Jurkat, Clone E6-1 (cell line): ENCODE measurements around the gene CFAP99.

ENCODE experiments used
- DNase-seq: peaks from one replicate; pipeline ENCODE4 v3.0.0-alpha.2; 2011; ENCODE audit warnings: low read depth, low spot score
- H3K4me3 ChIP-seq: 2 replicates; pipeline ENCODE4 v1.5.1; 2011; ENCODE audit warnings: mild to moderate bottlenecking, low read length, control low read depth, moderate library complexity

Gene CFAP99

DNA sequence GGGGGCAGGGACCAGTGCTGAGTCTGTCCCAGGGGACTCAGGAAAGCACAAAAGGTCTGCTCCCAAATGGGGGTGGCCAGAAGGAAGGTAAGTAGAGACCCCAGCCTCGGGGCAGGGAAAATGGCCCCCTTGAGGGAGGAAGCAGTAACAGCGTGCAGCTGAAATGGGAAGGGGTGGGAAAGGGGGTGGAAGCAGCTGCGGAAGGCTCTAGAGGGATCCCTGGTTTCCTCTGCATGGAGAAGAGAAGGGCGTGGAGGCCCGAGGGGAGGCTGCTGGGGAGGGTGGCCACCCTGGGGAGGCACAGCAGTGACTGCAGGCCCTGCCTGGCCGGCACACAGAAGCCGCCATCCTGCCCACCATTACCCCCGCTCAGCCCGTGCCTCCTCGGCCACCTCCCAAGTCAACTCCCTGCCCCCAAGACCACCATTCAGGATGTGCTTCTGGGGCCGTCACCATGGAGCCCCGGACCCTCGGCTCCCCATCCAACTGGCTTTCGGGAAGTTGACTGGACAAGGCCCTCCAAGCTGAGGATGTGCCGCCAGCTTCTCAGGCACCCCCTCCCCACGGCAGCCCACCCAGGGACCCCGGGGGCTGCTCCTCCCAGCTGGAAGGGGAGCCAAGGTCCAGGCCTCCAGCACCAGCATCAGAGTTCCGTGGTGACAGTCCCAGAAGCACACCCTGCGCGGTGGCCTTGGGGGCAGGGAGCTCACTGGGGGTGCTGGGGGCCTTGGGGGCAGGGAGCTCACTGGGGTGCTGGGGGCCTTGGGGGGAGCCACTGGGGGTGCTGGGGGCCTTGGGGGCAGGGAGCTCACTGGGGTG, 23.6 kb downstream of the CFAP99 start:
- no peak for DNase-seq
- peak overlapping the region; percentile 21 for H3K4me3 ChIP-seq

DNA sequence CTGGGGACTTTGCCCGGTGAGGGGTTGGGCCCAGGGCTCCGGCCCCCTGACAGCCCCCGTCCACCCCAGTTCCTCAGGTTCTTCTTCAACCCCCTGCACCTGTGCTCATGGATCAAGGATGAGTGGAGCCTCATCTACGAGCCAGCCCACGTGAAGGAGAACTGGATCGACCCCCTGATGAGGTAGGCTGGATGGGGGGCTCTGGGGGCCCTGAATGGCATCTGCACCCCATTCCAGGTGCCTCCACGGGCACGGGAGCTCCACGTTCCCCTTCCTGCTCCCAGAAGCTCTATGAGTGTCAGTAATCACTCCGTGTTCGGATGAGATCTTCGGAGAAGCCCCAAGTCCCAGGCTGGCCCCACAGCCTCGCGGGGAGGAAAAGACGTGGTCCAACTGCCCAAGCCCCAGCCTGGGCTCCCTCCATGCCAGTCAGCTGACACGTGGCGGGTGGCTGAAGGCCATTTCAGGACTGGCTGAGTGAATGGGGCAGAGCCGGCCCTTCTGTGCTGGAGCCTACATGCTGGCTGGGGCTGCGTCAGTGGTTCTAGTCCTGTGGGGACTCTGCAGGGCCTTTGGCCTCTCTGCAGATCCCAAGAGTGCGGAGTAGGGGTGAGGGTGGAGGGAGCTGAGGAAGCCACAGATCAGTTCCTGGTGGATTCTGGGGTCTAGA, 24.4 kb downstream of the CFAP99 start:
- DNase-seq, result no peak

GRCh38 chr4:2443956-2444740, 25.4 kb downstream of the CFAP99 start:
- no peak for DNase-seq
- H3K4me3 ChIP-seq, result no peak overlapping the region

More for the DNA sequence above, 24.4 kb downstream of the CFAP99 start:
- H3K4me3 ChIP-seq, result no peak overlapping the region

DNA sequence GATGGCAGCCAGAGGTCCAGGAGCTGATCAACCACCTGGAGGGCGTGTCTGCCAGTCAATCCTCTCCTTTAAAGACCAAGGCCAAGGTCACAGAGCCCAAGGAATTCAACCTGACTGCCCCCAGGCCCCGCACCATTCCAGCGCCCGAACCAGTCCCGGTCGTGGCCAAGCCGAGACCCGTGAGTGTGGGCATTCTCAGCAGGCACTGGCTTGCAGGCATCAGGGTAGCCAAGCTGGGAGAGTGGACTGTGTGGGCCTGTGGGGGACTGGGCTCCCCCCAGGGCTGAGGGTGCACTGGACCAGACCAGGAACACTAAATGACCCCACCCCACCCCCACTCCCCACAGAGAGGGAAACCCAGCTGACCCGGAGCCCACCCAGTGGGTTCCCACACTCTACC, 26.4 kb downstream of the CFAP99 start:
- no peak for DNase-seq
- no peak overlapping the region for H3K4me3 ChIP-seq

DNA sequence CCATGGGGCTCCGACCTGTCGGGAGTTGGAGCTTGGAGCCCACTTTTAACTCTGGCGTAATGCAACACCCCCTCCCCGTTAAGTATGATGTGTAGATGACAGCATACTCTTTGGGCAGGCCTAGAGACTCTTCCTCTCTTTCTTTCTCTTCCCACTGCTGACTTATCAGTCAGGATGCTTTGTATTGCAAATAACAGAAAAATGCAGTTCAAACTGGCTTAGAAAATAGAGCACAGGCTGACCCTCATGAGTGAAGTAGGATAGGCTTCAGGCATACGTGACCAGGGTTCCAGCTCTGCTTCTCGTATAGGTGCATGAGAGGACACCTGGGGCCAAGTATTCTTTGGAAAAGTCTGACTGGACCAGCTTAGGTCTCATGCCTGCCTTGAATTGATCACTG, 26.8 kb downstream of the CFAP99 start:
- DNase-seq, result no peak
- no peak overlapping the region for H3K4me3 ChIP-seq

GRCh38 chr4:2446656-2447564, 28.2 kb downstream of the CFAP99 start:
- DNase-seq, result no peak
- no peak overlapping the region for H3K4me3 ChIP-seq

GRCh38 chr4:2448589-2448988, 29.8 kb downstream of the CFAP99 start:
- no peak for DNase-seq

DNA sequence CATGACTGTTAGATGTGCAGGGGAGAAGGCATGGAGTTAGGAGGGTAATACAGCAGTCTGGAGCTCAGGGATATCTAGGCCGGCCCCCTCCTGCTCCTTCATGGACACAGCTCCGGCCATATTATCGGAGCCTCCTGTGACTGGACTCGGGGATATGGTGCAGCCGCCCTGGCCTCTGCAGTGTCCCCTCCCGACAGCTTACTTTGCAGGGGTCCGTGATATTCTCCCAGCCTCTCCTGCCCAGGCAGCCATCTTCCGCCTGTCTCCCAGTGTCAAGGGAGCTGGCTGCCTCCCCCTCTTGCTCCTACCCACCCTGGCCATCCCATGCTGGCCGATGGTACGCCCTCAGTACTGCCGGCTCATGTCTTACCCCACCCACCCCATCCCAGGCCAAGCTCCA, 30.3 kb downstream of the CFAP99 start:
- no peak overlapping the region for H3K4me3 ChIP-seq
- DNase-seq, result no peak

More at GRCh38 chr4:2448589-2448988, 29.8 kb downstream of the CFAP99 start:
- no peak overlapping the region for H3K4me3 ChIP-seq

- no peak overlapping the region for H3K4me3 ChIP-seq
- no peak for DNase-seq
These were observed 31.0 kb downstream of the CFAP99 start for GRCh38 chr4:2449511-2450392.

GRCh38 chr4:2450394-2451035, 31.8 kb downstream of the CFAP99 start:
- DNase-seq, result no peak
- H3K4me3 ChIP-seq, result no peak overlapping the region

- DNase-seq, result no peak
- no peak overlapping the region for H3K4me3 ChIP-seq
These were observed 32.3 kb downstream of the CFAP99 start for GRCh38 chr4:2451036-2451520.

- no peak for DNase-seq
These were observed 33.3 kb downstream of the CFAP99 start for GRCh38 chr4:2451821-2452785.

GRCh38 chr4:2457481-2458295, 38.9 kb downstream of the CFAP99 start:
- H3K4me3 ChIP-seq, result no peak overlapping the region
- DNase-seq, result no peak

More at GRCh38 chr4:2451821-2452785, 33.3 kb downstream of the CFAP99 start:
- no peak overlapping the region for H3K4me3 ChIP-seq

GRCh38 chr4:2458546-2459491, 40.1 kb downstream of the CFAP99 start:
- no peak for DNase-seq
- no peak overlapping the region for H3K4me3 ChIP-seq
